Stomach (tissue), 4 donors: ENCODE results near the gene GNA14.

Experiments used
- CTCF ChIP-seq, 7 experiments: fragments of 450-650 bp in 4 of 7; fragments of 200-600 bp in 3 of 7; sonication (generic) in 3 of 7; IDR thresholded peaks; one replicate each; pipeline ENCODE4 v1.5.1; 2016 to 2019; ENCODE audit warnings: antibody characterized with exemption in 7 of 7, control low read depth in 2 of 7, mild to moderate bottlenecking in 1 of 7
- POLR2AphosphoS5 ChIP-seq, 3 donors: sonication (generic); formaldehyde crosslinking; IDR thresholded peaks; one replicate each; pipeline ENCODE4 v1.6.1; 2016; ENCODE audit warnings: antibody characterized with exemption in 3 of 3

DNA sequence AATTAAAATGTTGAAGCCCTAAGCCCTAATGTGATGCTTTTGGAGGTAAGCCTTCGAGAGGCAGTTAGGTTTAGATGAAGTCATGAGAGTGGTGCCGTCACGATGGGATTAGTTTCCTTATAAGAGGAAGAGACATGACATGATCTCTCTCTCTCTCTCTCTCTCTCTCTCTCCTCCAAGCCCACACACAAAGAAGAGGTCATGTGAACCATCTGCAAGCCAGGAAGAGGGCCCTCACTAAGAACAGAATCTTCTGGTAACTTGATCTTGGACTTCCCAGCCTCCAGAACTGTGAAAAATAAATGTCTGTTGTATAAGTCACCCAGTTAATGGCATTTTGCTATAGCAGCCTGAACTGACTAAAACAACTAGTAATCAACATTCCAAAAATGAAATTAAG is 175.5 kb downstream of the GNA14 start:
- TF ChIP-seq POLR2AphosphoS5 (IDR thresholded peaks at IDR 0.05) (no peak), CTCF (IDR thresholded peaks at IDR 0.05) (no peak)
